Loucy (cell line): ENCODE data around the gene BLCAP.

ENCODE experiments used
- CTCF ChIP-seq: fragments of 200-600 bp; sonication (generic); conservative IDR thresholded peaks from 2 replicates; pipeline ENCODE4 v1.5.1; 2014; ENCODE audit warnings: mild to moderate bottlenecking, antibody characterized with exemption, low read length
- EZH2phosphoT487 ChIP-seq: fragments of 200-600 bp; IDR thresholded peaks from 2 replicates; pipeline ENCODE4 v1.6.1; 2018; ENCODE audit warnings: antibody characterized with exemption, mild to moderate bottlenecking, moderate library complexity, borderline replicate concordance

GRCh38 chr20:37473249-37474000, 54.3 kb downstream of the BLCAP start:
- TF ChIP-seq CTCF (no peak), EZH2phosphoT487 (no peak)
